CD8-positive, alpha-beta memory T cell (primary cell): ENCODE data around the gene BCAN. TPM values are rescaled to one million over a fixed set of nuclear protein-coding genes. Genes with fewer than 3 reads are reported as not detected.
"Not testable (repeated sequence)": the region's sequence is repeated elsewhere in the genome, so short reads cannot be mapped to it uniquely, and the experiment has no call there.

Source experiments
- CTCF ChIA-PET: fragments of 350-600 bp; sonication (Branson Sonifier 250); formaldehyde crosslinking; loops from one replicate; lab custom pipeline; 2021; ENCODE audit warnings: antibody characterized with exemption; lab: Charles Lee
- POLR2A ChIA-PET: fragments of 350-600 bp; sonication (Branson Sonifier 250); formaldehyde crosslinking; loops from one replicate; lab custom pipeline; 2021; ENCODE audit warnings: antibody characterized with exemption; lab: Charles Lee
- DNase-seq, 5 donors: peaks; one replicate each; pipeline versions ENCODE4 v3.0.0 to v3.0.0-alpha.2; 2020 to 2022; ENCODE audit warnings: mixed read lengths in 1 of 5
- H3K27ac ChIP-seq: one replicate; pipeline ENCODE4 v1.7.0; 2013; ENCODE audit warnings: low read depth, mild to moderate bottlenecking, low read length, moderate library complexity
- H3K27me3 ChIP-seq: 2 replicates; pipeline ENCODE4 v1.7.0; 2013; ENCODE audit warnings: low read length, mild to moderate bottlenecking; ENCODE audit not compliant: insufficient read depth, poor library complexity, severe bottlenecking
- H3K36me3 ChIP-seq: 2 replicates; pipeline ENCODE4 v1.7.0; 2013; ENCODE audit warnings: mild to moderate bottlenecking, low read length, moderate library complexity; ENCODE audit not compliant: insufficient read depth
- H3K4me1 ChIP-seq: 2 replicates; pipeline ENCODE4 v1.7.0; 2013; ENCODE audit warnings: mild to moderate bottlenecking, low read length, moderate library complexity; ENCODE audit not compliant: insufficient read depth
- H3K4me3 ChIP-seq: 2 replicates; pipeline ENCODE4 v1.7.0; 2013; ENCODE audit warnings: mild to moderate bottlenecking, low read length
- H3K9me3 ChIP-seq: 2 replicates; pipeline ENCODE4 v1.7.0; 2013; ENCODE audit warnings: mild to moderate bottlenecking, low read length
- H3K27ac Mint-ChIP-seq, 8 donors: one replicate each; pipeline ENCODE4 v1.8.0; 2020 to 2021; ENCODE audit warnings: mixed read lengths in 8 of 8, mild to moderate bottlenecking in 6 of 8, inconsistent platforms in 3 of 8, moderate library complexity in 3 of 8
- H3K27me3 Mint-ChIP-seq, 2 donors: one replicate each; pipeline ENCODE4 v1.8.0; 2020 to 2021; ENCODE audit warnings: mixed read lengths in 2 of 2, mild to moderate bottlenecking in 1 of 2, moderate library complexity in 1 of 2
- H3K36me3 Mint-ChIP-seq, 3 donors: one replicate each; pipeline ENCODE4 v1.8.0; 2020 to 2021; ENCODE audit warnings: mixed read lengths in 3 of 3, inconsistent platforms in 1 of 3, mild to moderate bottlenecking in 1 of 3
- H3K4me1 Mint-ChIP-seq, 3 donors: one replicate each; pipeline ENCODE4 v1.8.0; 2020 to 2021; ENCODE audit warnings: mixed read lengths in 3 of 3, inconsistent platforms in 1 of 3, mild to moderate bottlenecking in 1 of 3
- H3K4me3 Mint-ChIP-seq, 7 donors: one replicate each; pipeline ENCODE4 v1.8.0; 2020 to 2021; ENCODE audit warnings: mixed read lengths in 7 of 7, mild to moderate bottlenecking in 6 of 7, moderate library complexity in 4 of 7, inconsistent platforms in 2 of 7
- H3K9me3 Mint-ChIP-seq, 5 donors: one replicate each; pipeline ENCODE4 v1.8.0; 2020 to 2022; ENCODE audit warnings: mixed read lengths in 5 of 5, mild to moderate bottlenecking in 3 of 5, moderate library complexity in 2 of 5, inconsistent platforms in 1 of 5
- polyA plus RNA-seq: library from polyadenylated mRNA; unstranded; fragments of 300-500 nt; fragmentation: Illumina TruSeq; gene quantifications from one replicate; pipeline ENCODE4 v1.2.3, GENCODE V29; 2021
- total RNA-seq, 2 experiments: library from RNA; stranded (reverse); gene quantifications; one replicate each; pipeline ENCODE4 v1.2.3, GENCODE V29; 2021

BCAN gene
- total and polyA plus RNA-seq, 3 experiments from 2014 or later: not detected

GRCh38 chr1:156607344-156607743, 34.6 kb upstream of the BCAN start:
- H3K36me3 Mint-ChIP-seq, H3K9me3 ChIP-seq, CTCF ChIA-PET: not testable (repeated sequence)

GRCh38 chr1:156608036-156608674, 33.8 kb upstream of the BCAN start:
- Mint-ChIP-seq H3K36me3 (peaks cover 0 to 2% (median 0%) of the 10 kb centered on the region in 3 donors), H3K9me3 (no peaks in the 10 kb centered on the region), H3K27me3 (peaks cover 5 to 26% of the 10 kb centered on the region in 2 donors), H3K4me1 (peaks cover 6 to 15% (median 9%) of the 10 kb centered on the region in 3 donors), H3K4me3 (peak overlapping the region in 2 of 7 donors; percentile 25 to 41), H3K27ac (no peak overlapping the region)
- CTCF ChIA-PET: interaction anchor here (0.7 to 1.8 kb wide), 25 partner anchors 10 to 222 kb away, joined by 3 to 20 read pairs (median 6); partner anchors contain the start of genes MEF2D, MRPL24, NAXE and TTC24
- Histone ChIP-seq H3K4me3 (no peak overlapping the region), H3K27ac (no peak overlapping the region), H3K9me3 (no peaks in the 10 kb centered on the region), H3K4me1 (peaks cover 10% of the 10 kb centered on the region), H3K27me3 (no peaks in the 10 kb centered on the region), H3K36me3 (no peaks in the 10 kb centered on the region)
- POLR2A ChIA-PET: interaction anchor here (0.6 to 1.3 kb wide), 3 partner anchors 26 to 159 kb away, joined by 3 to 5 read pairs (median 3); partner anchors contain the start of gene PRCC
- DNase-seq: peak; percentile 32 to 73 (median 62)

More at GRCh38 chr1:156607344-156607743, 34.6 kb upstream of the BCAN start:
- DNase-seq, POLR2A ChIA-PET, H3K4me3 Mint-ChIP-seq, H3K36me3 ChIP-seq, H3K27ac ChIP-seq, H3K9me3 Mint-ChIP-seq, H3K27ac Mint-ChIP-seq, H3K27me3 ChIP-seq, H3K4me3 ChIP-seq: not testable (repeated sequence)
- Mint-ChIP-seq H3K27me3 (peaks cover 5 to 20% of the 10 kb centered on the region in 2 donors), H3K4me1 (peaks cover 10 to 21% (median 14%) of the 10 kb centered on the region in 3 donors)
- peaks cover 17% of the 10 kb centered on the region for H3K4me1 ChIP-seq

- ChIA-PET POLR2A (interaction anchor here (1.3 kb wide), 2 partner anchors 27 to 129 kb away, joined by 3 to 5 read pairs; no protein-coding TSS in a partner anchor), CTCF (interaction anchor here (0.6 to 1.8 kb wide), 25 partner anchors 11 to 223 kb away, joined by 3 to 20 read pairs (median 6); partner anchors contain the start of genes MEF2D, MRPL24, NAXE and TTC24)
- peaks cover 10% of the 10 kb centered on the region for H3K4me1 ChIP-seq
- peak in 4 of 5 donors; percentile 39 to 74 (median 47) for DNase-seq
- Mint-ChIP-seq H3K4me1 (peaks cover 6 to 15% (median 9%) of the 10 kb centered on the region in 3 donors), H3K4me3 (no peak overlapping the region), H3K27me3 (peaks cover 5 to 26% of the 10 kb centered on the region in 2 donors), H3K36me3 (peaks cover 0 to 2% (median 0%) of the 10 kb centered on the region in 3 donors), H3K9me3 (no peaks in the 10 kb centered on the region), H3K27ac (no peak overlapping the region)
- no peak overlapping the region for H3K27ac ChIP-seq
- no peaks in the 10 kb centered on the region for H3K9me3 ChIP-seq
- no peaks in the 10 kb centered on the region for H3K27me3 ChIP-seq
- no peaks in the 10 kb centered on the region for H3K36me3 ChIP-seq
- no peak overlapping the region for H3K4me3 ChIP-seq
These were observed 32.9 kb upstream of the BCAN start for GRCh38 chr1:156608981-156609380.

- peaks cover 5 to 29% of the 10 kb centered on the region in 2 donors for H3K27me3 Mint-ChIP-seq
- POLR2A ChIA-PET: not testable (repeated sequence)
These were observed 31.8 kb upstream of the BCAN start for GRCh38 chr1:156610072-156610471.

GRCh38 chr1:156612666-156613065, 29.3 kb upstream of the BCAN start:
- H3K27ac Mint-ChIP-seq: no peak overlapping the region
- ChIA-PET POLR2A (no interaction called here), CTCF (interaction anchor here (0.8 to 7.4 kb wide), 7 partner anchors 9 to 227 kb away, joined by 3 to 39 read pairs (median 4); partner anchors contain the start of gene NAXE)
- no peak for DNase-seq
- no peaks in the 10 kb centered on the region for H3K36me3 Mint-ChIP-seq
- H3K4me3 Mint-ChIP-seq: no peak overlapping the region
- peaks cover 6 to 15% (median 9%) of the 10 kb centered on the region in 3 donors for H3K4me1 Mint-ChIP-seq
- no peak overlapping the region for H3K4me3 ChIP-seq
- H3K36me3 ChIP-seq: no peaks in the 10 kb centered on the region
- H3K27me3 Mint-ChIP-seq: peaks cover 17 to 45% of the 10 kb centered on the region in 2 donors
- H3K27me3 ChIP-seq: no peaks in the 10 kb centered on the region
- H3K9me3 ChIP-seq: no peaks in the 10 kb centered on the region
- no peak overlapping the region for H3K27ac ChIP-seq
- H3K4me1 ChIP-seq: peaks cover 10% of the 10 kb centered on the region
- no peaks in the 10 kb centered on the region for H3K9me3 Mint-ChIP-seq

More at GRCh38 chr1:156610072-156610471, 31.8 kb upstream of the BCAN start:
- not testable (repeated sequence) for H3K27ac Mint-ChIP-seq, H3K27ac ChIP-seq, H3K4me3 ChIP-seq, H3K36me3 ChIP-seq, H3K9me3 ChIP-seq, H3K36me3 Mint-ChIP-seq, H3K9me3 Mint-ChIP-seq, DNase-seq, H3K4me3 Mint-ChIP-seq, H3K4me1 ChIP-seq, H3K27me3 ChIP-seq
- CTCF ChIA-PET: interaction anchor here (0.6 to 0.9 kb wide), 2 partner anchors 130 to 375 kb away, joined by 3 read pairs; no protein-coding TSS in a partner anchor
- peaks cover 6 to 15% (median 9%) of the 10 kb centered on the region in 3 donors for H3K4me1 Mint-ChIP-seq

GRCh38 chr1:156615946-156616345, 26.0 kb upstream of the BCAN start:
- H3K36me3 Mint-ChIP-seq: no peaks in the 10 kb centered on the region
- no peak overlapping the region for H3K4me3 Mint-ChIP-seq
- H3K27ac ChIP-seq: no peak overlapping the region
- H3K9me3 ChIP-seq: no peaks in the 10 kb centered on the region
- no peaks in the 10 kb centered on the region for H3K4me1 Mint-ChIP-seq
- no peak for DNase-seq
- H3K27me3 Mint-ChIP-seq: peaks cover 26 to 59% of the 10 kb centered on the region in 2 donors
- no peak overlapping the region for H3K4me3 ChIP-seq
- CTCF ChIA-PET: interaction anchor here (7.4 kb wide), 1 partner anchor 10 kb away, joined by 39 read pairs; no protein-coding TSS in a partner anchor
- no peaks in the 10 kb centered on the region for H3K9me3 Mint-ChIP-seq
- POLR2A ChIA-PET: no interaction called here
- H3K27me3 ChIP-seq: peaks cover 7% of the 10 kb centered on the region
- no peak overlapping the region for H3K27ac Mint-ChIP-seq
- no peaks in the 10 kb centered on the region for H3K36me3 ChIP-seq
- H3K4me1 ChIP-seq: no peaks in the 10 kb centered on the region

GRCh38 chr1:156616463-156616862, 25.5 kb upstream of the BCAN start:
- POLR2A ChIA-PET: no interaction called here
- CTCF ChIA-PET: interaction anchor here (1.1 to 7.4 kb wide), 3 partner anchors 9 to 43 kb away, joined by 4 to 39 read pairs (median 5); no protein-coding TSS in a partner anchor
- H3K9me3 ChIP-seq: no peaks in the 10 kb centered on the region
- no peak overlapping the region for H3K27ac Mint-ChIP-seq
- H3K4me1 ChIP-seq: no peaks in the 10 kb centered on the region
- H3K27me3 ChIP-seq: peaks cover 7% of the 10 kb centered on the region
- H3K36me3 ChIP-seq: no peaks in the 10 kb centered on the region
- no peak overlapping the region for H3K27ac ChIP-seq
- no peaks in the 10 kb centered on the region for H3K9me3 Mint-ChIP-seq
- H3K27me3 Mint-ChIP-seq: peaks cover 26 to 59% of the 10 kb centered on the region in 2 donors
- no peaks in the 10 kb centered on the region for H3K4me1 Mint-ChIP-seq
- no peak for DNase-seq
- H3K36me3 Mint-ChIP-seq: no peaks in the 10 kb centered on the region
- H3K4me3 Mint-ChIP-seq: no peak overlapping the region
- H3K4me3 ChIP-seq: no peak overlapping the region
